SK-N-SH treated with all-trans-retinoic acid at 6 μM for 48 hours (cell line): ENCODE data around the gene ECI2.

Experiments used
- CSDC2 ChIP-seq: fragments of 250-450 bp; sonication (Bioruptor Pico); IDR thresholded peaks from 2 replicates; pipeline ENCODE4 v1.5.0; 2020; ENCODE audit warnings: mild to moderate bottlenecking, moderate library complexity
- ISL1 ChIP-seq: fragments of 250-450 bp; sonication (Bioruptor Pico); IDR thresholded peaks from 2 replicates; pipeline ENCODE4 v2.1.2; 2022; ENCODE audit warnings: mild to moderate bottlenecking, moderate library complexity
- SNAI2 ChIP-seq: fragments of 250-450 bp; sonication (Bioruptor Pico); IDR thresholded peaks from 2 replicates; pipeline ENCODE4 v1.5.0; 2020; ENCODE audit warnings: mild to moderate bottlenecking, moderate library complexity
- TCF4 ChIP-seq: fragments of 250-450 bp; sonication (Bioruptor Pico); IDR thresholded peaks from 2 replicates; pipeline ENCODE4 v1.8.0; 2021; ENCODE audit warnings: mild to moderate bottlenecking, moderate library complexity, borderline replicate concordance
- TOX ChIP-seq: fragments of 250-450 bp; sonication (Bioruptor Pico); IDR thresholded peaks from 2 replicates; pipeline ENCODE4 v1.8.0; 2021; ENCODE audit warnings: mild to moderate bottlenecking, moderate library complexity, borderline replicate concordance
- ZFP3 ChIP-seq: fragments of 250-450 bp; sonication (Bioruptor Pico); IDR thresholded peaks from 2 replicates; pipeline ENCODE4 v1.5.0; 2020; ENCODE audit warnings: mild to moderate bottlenecking, moderate library complexity
- ZFP30 ChIP-seq: fragments of 450-650 bp; formaldehyde crosslinking; IDR thresholded peaks from 2 replicates; pipeline ENCODE4 v1.5.0; 2022; ENCODE audit warnings: mild to moderate bottlenecking, moderate library complexity
- ZNF565 ChIP-seq: fragments of 450-650 bp; formaldehyde crosslinking; conservative IDR thresholded peaks from 2 replicates; pipeline ENCODE4 v1.5.0; 2020; ENCODE audit warnings: low read depth, mild to moderate bottlenecking, moderate library complexity
- TF ChIP-seq, protein P1 (sequence below): fragments of 250-450 bp; sonication (Bioruptor Pico); IDR thresholded peaks from 2 replicates; pipeline ENCODE4 v1.8.0; 2020; ENCODE audit warnings: mild to moderate bottlenecking, moderate library complexity, borderline replicate concordance
- TF ChIP-seq, protein P2 (sequence below): fragments of 250-450 bp; sonication (Bioruptor Pico); IDR thresholded peaks from 2 replicates; pipeline ENCODE4 v1.8.0; 2021; ENCODE audit warnings: low read depth, mild to moderate bottlenecking, moderate library complexity, borderline replicate concordance
- TF ChIP-seq, protein P3 (sequence below): fragments of 250-450 bp; sonication (Bioruptor Pico); IDR thresholded peaks from 2 replicates; pipeline ENCODE4 v1.5.1; 2020; ENCODE audit warnings: low read depth, mild to moderate bottlenecking, moderate library complexity

DNA sequence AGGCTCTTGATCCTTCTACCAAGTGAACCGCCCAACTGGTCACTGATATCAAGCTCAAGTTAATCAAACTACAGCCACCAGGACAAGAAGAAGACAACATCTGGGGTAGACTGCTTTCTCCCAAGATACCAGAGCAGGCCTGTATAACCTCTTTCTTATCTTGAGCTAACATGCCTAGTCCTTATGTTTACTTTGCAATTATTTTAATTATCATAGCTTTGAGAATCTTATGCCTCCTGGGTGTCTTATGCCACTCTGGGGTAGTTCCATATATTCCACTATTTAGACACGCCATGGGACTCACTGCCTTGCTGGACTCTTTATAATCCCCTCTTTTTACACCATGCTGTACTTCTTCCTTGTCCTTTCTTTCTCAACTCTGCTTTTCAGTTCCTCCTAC lies 41.5 kb upstream of the ECI2 start:
- TF ChIP-seq, protein P1, sequence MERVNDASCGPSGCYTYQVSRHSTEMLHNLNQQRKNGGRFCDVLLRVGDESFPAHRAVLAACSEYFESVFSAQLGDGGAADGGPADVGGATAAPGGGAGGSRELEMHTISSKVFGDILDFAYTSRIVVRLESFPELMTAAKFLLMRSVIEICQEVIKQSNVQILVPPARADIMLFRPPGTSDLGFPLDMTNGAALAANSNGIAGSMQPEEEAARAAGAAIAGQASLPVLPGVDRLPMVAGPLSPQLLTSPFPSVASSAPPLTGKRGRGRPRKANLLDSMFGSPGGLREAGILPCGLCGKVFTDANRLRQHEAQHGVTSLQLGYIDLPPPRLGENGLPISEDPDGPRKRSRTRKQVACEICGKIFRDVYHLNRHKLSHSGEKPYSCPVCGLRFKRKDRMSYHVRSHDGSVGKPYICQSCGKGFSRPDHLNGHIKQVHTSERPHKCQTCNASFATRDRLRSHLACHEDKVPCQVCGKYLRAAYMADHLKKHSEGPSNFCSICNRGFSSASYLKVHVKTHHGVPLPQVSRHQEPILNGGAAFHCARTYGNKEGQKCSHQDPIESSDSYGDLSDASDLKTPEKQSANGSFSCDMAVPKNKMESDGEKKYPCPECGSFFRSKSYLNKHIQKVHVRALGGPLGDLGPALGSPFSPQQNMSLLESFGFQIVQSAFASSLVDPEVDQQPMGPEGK (CRISPR knock-in tag), result no peak
- no peak for TF ChIP-seq ZFP3 (CRISPR knock-in tag)
- no peak for TF ChIP-seq ZFP30 (CRISPR knock-in tag)
- TF ChIP-seq CSDC2 (CRISPR knock-in tag), result no peak
- TF ChIP-seq ZNF565 (CRISPR knock-in tag), result no peak
- no peak for TF ChIP-seq TCF4 (CRISPR knock-in tag)
- TF ChIP-seq, protein P2, sequence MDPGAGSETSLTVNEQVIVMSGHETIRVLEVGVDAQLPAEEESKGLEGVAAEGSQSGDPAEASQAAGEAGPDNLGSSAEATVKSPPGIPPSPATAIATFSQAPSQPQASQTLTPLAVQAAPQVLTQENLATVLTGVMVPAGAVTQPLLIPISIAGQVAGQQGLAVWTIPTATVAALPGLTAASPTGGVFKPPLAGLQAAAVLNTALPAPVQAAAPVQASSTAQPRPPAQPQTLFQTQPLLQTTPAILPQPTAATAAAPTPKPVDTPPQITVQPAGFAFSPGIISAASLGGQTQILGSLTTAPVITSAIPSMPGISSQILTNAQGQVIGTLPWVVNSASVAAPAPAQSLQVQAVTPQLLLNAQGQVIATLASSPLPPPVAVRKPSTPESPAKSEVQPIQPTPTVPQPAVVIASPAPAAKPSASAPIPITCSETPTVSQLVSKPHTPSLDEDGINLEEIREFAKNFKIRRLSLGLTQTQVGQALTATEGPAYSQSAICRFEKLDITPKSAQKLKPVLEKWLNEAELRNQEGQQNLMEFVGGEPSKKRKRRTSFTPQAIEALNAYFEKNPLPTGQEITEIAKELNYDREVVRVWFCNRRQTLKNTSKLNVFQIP (CRISPR knock-in tag), result no peak
- no peak for TF ChIP-seq SNAI2 (CRISPR knock-in tag)
- TF ChIP-seq TOX (CRISPR knock-in tag), result no peak
- TF ChIP-seq, protein P3, sequence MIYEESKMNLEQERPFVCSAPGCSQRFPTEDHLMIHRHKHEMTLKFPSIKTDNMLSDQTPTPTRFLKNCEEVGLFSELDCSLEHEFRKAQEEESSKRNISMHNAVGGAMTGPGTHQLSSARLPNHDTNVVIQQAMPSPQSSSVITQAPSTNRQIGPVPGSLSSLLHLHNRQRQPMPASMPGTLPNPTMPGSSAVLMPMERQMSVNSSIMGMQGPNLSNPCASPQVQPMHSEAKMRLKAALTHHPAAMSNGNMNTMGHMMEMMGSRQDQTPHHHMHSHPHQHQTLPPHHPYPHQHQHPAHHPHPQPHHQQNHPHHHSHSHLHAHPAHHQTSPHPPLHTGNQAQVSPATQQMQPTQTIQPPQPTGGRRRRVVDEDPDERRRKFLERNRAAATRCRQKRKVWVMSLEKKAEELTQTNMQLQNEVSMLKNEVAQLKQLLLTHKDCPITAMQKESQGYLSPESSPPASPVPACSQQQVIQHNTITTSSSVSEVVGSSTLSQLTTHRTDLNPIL (CRISPR knock-in tag), result no peak
- TF ChIP-seq ISL1 (CRISPR knock-in tag), result no peak
